T47D (cell line): ENCODE results near the gene DYNLRB1.

Source experiments
- DNase-seq, 2 experiments: peaks; one replicate each; pipeline versions ENCODE4 v3.0.0 to v3.0.0-alpha.2; 2011 to 2012; ENCODE audit warnings: low read depth in 1 of 2, low spot score in 1 of 2
- JUND ChIP-seq: IDR thresholded peaks from 2 replicates; pipeline ENCODE4 v1.6.1; 2012; ENCODE audit warnings: low read depth
- in situ Hi-C: cut with HindIII; loops from 2 replicates; pipeline ENCODE4 v1.10.0; 2016; ENCODE audit warnings: low sequenced_read_pairs, low pct_unique_long_range_greater_than_20kb

DYNLRB1 gene

DNA sequence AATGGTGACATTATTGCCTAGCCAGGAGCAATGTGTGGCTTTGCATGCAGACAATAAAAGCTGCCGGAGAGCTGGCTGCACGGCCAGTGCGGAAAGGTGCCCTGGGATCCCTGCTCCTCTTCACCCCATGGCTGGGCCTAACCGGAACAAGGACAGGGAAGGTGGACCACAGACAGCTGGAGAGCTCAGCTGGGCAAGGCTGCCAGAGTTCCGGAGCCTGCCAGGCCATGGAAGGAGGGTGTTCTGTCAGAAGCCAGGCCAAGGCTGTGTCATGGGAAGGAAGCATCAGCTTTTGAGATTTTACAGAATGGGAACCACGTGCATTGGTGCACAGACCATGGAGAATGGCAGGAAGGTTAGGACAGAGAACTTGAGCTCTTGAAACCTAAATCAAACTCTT, 67.3 kb downstream of the DYNLRB1 start:
- no peak for TF ChIP-seq JUND
- in situ Hi-C loops: no loop called here
- no peak for DNase-seq

DNA sequence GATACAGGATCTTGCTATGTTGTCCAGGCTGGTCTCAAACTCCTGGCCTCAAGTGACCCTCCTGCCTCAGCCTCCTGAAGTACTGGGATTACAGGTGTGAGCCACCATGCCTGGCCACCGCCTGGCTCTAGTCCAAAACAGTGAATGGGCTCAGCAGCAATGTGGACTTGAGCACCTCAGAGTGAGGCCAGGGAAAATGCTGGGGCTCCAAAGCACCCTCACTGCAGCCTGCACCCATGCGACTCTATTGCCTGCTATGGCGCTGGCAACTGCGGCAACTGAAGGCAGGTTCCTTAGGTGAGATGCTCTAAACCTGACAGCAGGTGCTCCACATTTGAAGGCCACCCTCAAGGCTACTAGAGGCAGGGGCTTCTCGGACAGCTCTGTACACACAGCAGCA, 68.8 kb downstream of the DYNLRB1 start:
- in situ Hi-C loops: no loop called here
- no peak for DNase-seq
- no peak for TF ChIP-seq JUND

DNA sequence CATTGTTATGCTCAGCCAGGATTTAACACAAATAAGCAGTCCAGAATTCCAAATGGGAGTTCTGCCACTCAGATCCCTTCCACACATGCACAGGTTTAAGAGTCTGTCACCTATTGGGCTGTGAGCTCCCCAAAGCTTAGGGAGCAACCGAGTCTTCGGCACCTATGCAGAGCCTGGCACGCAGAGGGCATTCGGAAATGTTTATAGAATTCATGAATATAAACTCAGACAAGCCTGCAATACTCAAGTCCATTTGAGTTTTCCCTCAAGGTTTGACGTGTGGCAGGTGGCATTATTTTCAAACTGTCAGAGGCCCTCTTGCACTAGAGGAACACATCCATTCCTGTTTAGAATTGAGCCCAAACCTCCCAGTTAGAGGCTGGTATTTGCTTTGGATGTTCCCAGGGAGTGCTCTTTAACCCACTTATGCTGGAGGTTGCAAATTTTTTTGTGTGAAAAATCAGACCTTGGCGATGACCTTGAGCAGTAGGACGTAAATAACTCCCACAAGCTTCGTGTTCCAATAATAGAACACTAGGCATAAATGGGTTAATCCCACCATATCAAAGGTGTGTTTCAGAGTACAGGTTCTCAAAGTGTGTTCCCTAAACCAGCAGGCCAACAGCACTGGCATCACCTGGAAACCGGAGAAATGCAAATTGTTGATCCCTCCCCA, 70.4 kb downstream of the DYNLRB1 start:
- TF ChIP-seq JUND: no peak
- DNase-seq: no peak
- in situ Hi-C loops: no loop called here
